Activated CD4-positive, alpha-beta memory T cell treated with anti-CD3 and anti-CD28 coated beads, Interleukin-2, amount 10 ng/mL, durations not matched to agents 7 days and 5 days (primary cell): ENCODE data around the gene SFTA2. TPM values are rescaled to one million over a fixed set of nuclear protein-coding genes. Genes with fewer than 3 reads are reported as not detected.
"Not testable (repeated sequence)": the region's sequence is repeated elsewhere in the genome, so short reads cannot be mapped to it uniquely, and the experiment has no call there.

Experiments
- CTCF ChIA-PET: fragments of 350-600 bp; sonication (Branson Sonifier 250); formaldehyde crosslinking; loops from one replicate; lab custom pipeline; 2021; ENCODE audit warnings: antibody characterized with exemption, inconsistent platforms; lab: Charles Lee
- POLR2A ChIA-PET: fragments of 350-600 bp; sonication (Branson Sonifier 250); formaldehyde crosslinking; loops from one replicate; lab custom pipeline; 2021; ENCODE audit warnings: antibody characterized with exemption; lab: Charles Lee
- DNase-seq: peaks from one replicate; pipeline ENCODE4 v3.0.0-alpha.2; 2020
- H3K27ac Mint-ChIP-seq: one replicate; pipeline ENCODE4 v1.8.0; 2021; ENCODE audit warnings: mild to moderate bottlenecking, mixed read lengths
- H3K27me3 Mint-ChIP-seq: one replicate; pipeline ENCODE4 v1.8.0; 2021; ENCODE audit warnings: mixed read lengths
- H3K36me3 Mint-ChIP-seq: one replicate; pipeline ENCODE4 v1.8.0; 2021; ENCODE audit warnings: low read depth, mixed read lengths
- H3K4me1 Mint-ChIP-seq: one replicate; pipeline ENCODE4 v1.8.0; 2021; ENCODE audit warnings: mixed read lengths
- H3K4me3 Mint-ChIP-seq: one replicate; pipeline ENCODE4 v1.8.0; 2021; ENCODE audit warnings: mild to moderate bottlenecking, mixed read lengths
- H3K9me3 Mint-ChIP-seq: one replicate; pipeline ENCODE4 v1.8.0; 2021; ENCODE audit warnings: mixed read lengths
- total RNA-seq, 2 experiments: library from RNA; stranded (reverse); gene quantifications; one replicate each; pipeline ENCODE4 v1.2.3, GENCODE V29; 2021

The SFTA2 gene
- total RNA-seq, 2 experiments from 2014 or later, result not detected

- DNase-seq, result no peak
- H3K4me3 Mint-ChIP-seq, result no peak overlapping the region
- ChIA-PET CTCF (no interaction called here), POLR2A (no interaction called here)
- H3K9me3 Mint-ChIP-seq, result no peaks in the 10 kb centered on the region
- no peaks in the 10 kb centered on the region for H3K4me1 Mint-ChIP-seq
- no peak overlapping the region for H3K27ac Mint-ChIP-seq
- H3K27me3 Mint-ChIP-seq, result peaks cover 28% of the 10 kb centered on the region
- H3K36me3 Mint-ChIP-seq, result no peaks in the 10 kb centered on the region
These were observed 5.3 kb upstream of the SFTA2 start for GRCh38 chr6:30937265-30937664.

GRCh38 chr6:30935018-30935417, 3.0 kb upstream of the SFTA2 start:
- POLR2A ChIA-PET, result no interaction called here
- no peaks in the 10 kb centered on the region for H3K4me1 Mint-ChIP-seq

GRCh38 chr6:30932665-30933365, 845 bp upstream of the SFTA2 start:
- ChIA-PET POLR2A (no interaction called here), CTCF (no interaction called here)
- DNase-seq, result no peak
- H3K27me3 Mint-ChIP-seq, result peaks cover 9% of the 10 kb centered on the region
- H3K4me1 Mint-ChIP-seq, result no peaks in the 10 kb centered on the region
- peaks cover 3% of the 10 kb centered on the region for H3K9me3 Mint-ChIP-seq
- H3K36me3 Mint-ChIP-seq, result peaks cover 12% of the 10 kb centered on the region
- no peak overlapping the region for H3K4me3 Mint-ChIP-seq
- H3K27ac Mint-ChIP-seq, result no peak overlapping the region

More at GRCh38 chr6:30935018-30935417, 3.0 kb upstream of the SFTA2 start:
- Mint-ChIP-seq H3K36me3 (no peaks in the 10 kb centered on the region), H3K9me3 (no peaks in the 10 kb centered on the region), H3K4me3 (no peak overlapping the region), H3K27me3 (peaks cover 12% of the 10 kb centered on the region), H3K27ac (no peak overlapping the region)
- CTCF ChIA-PET, result no interaction called here
- DNase-seq, result no peak

- Mint-ChIP-seq H3K4me3 (no peak overlapping the region), H3K36me3 (peaks cover 20% of the 10 kb centered on the region), H3K27ac (no peak overlapping the region), H3K9me3 (peaks cover 3% of the 10 kb centered on the region), H3K27me3 (peaks cover 4% of the 10 kb centered on the region), H3K4me1 (no peaks in the 10 kb centered on the region)
- POLR2A ChIA-PET, result no interaction called here
- CTCF ChIA-PET, result no interaction called here
- DNase-seq, result no peak
These were observed 698 bp downstream of the SFTA2 start for GRCh38 chr6:30931272-30931671.

- POLR2A ChIA-PET, result no interaction called here
- H3K4me1 Mint-ChIP-seq, result no peaks in the 10 kb centered on the region
- peaks cover 20% of the 10 kb centered on the region for H3K36me3 Mint-ChIP-seq
- no peak overlapping the region for H3K4me3 Mint-ChIP-seq
- no peak overlapping the region for H3K27ac Mint-ChIP-seq
- DNase-seq, result no peak
- peaks cover 3% of the 10 kb centered on the region for H3K9me3 Mint-ChIP-seq
- CTCF ChIA-PET, result interaction anchor here (1.2 kb wide), 1 partner anchor 157 kb away, joined by 4 read pairs; no protein-coding TSS in a partner anchor
- H3K27me3 Mint-ChIP-seq, result peaks cover 3% of the 10 kb centered on the region
These were observed 1.5 kb downstream of the SFTA2 start for GRCh38 chr6:30930506-30930905.

GRCh38 chr6:30928677-30929076, 3.3 kb downstream of the SFTA2 start:
- no peak for DNase-seq
- no peak overlapping the region for H3K27ac Mint-ChIP-seq
- H3K9me3 Mint-ChIP-seq, result peaks cover 3% of the 10 kb centered on the region
- ChIA-PET CTCF (interaction anchor here (0.8 kb wide), 1 partner anchor 21 kb away, joined by 3 read pairs; no protein-coding TSS in a partner anchor), POLR2A (no interaction called here)
- H3K27me3 Mint-ChIP-seq, result no peaks in the 10 kb centered on the region
- peaks cover 26% of the 10 kb centered on the region for H3K36me3 Mint-ChIP-seq
- H3K4me1 Mint-ChIP-seq, result no peaks in the 10 kb centered on the region
- H3K4me3 Mint-ChIP-seq, result no peak overlapping the region

GRCh38 chr6:30927080-30927479, 4.9 kb downstream of the SFTA2 start:
- H3K27me3 Mint-ChIP-seq, H3K4me1 Mint-ChIP-seq, H3K9me3 Mint-ChIP-seq, DNase-seq, H3K27ac Mint-ChIP-seq, H3K4me3 Mint-ChIP-seq: not testable (repeated sequence)
- ChIA-PET POLR2A (interaction anchor here (0.7 kb wide), 1 partner anchor 13 kb away, joined by 3 read pairs; the partner anchor contains the start of gene VARS2), CTCF (interaction anchor here (1.4 kb wide), 1 partner anchor 12 kb away, joined by 3 read pairs; no protein-coding TSS in a partner anchor)
- H3K36me3 Mint-ChIP-seq, result peaks cover 31% of the 10 kb centered on the region

- H3K27me3 Mint-ChIP-seq, result no peaks in the 10 kb centered on the region
- H3K4me3 Mint-ChIP-seq, result no peak overlapping the region
- H3K9me3 Mint-ChIP-seq, result peaks cover 3% of the 10 kb centered on the region
- no peak overlapping the region for H3K27ac Mint-ChIP-seq
- POLR2A ChIA-PET, result interaction anchor here (0.5 to 0.7 kb wide), 2 partner anchors 13 to 37 kb away, joined by 3 to 4 read pairs; partner anchors contain the start of gene VARS2
- H3K36me3 Mint-ChIP-seq, result peaks cover 32% of the 10 kb centered on the region
- CTCF ChIA-PET, result interaction anchor here (1.4 kb wide), 1 partner anchor 11 kb away, joined by 3 read pairs; no protein-coding TSS in a partner anchor
- H3K4me1 Mint-ChIP-seq, result no peaks in the 10 kb centered on the region
- DNase-seq, result no peak
These were observed 5.3 kb downstream of the SFTA2 start for GRCh38 chr6:30926644-30927043.

- POLR2A ChIA-PET, H3K27ac Mint-ChIP-seq, DNase-seq, H3K9me3 Mint-ChIP-seq, H3K4me1 Mint-ChIP-seq, H3K4me3 Mint-ChIP-seq, H3K27me3 Mint-ChIP-seq: not testable (repeated sequence)
- CTCF ChIA-PET, result interaction anchor here (1.8 kb wide), 1 partner anchor 8 kb away, joined by 5 read pairs; no protein-coding TSS in a partner anchor
- H3K36me3 Mint-ChIP-seq, result peaks cover 44% of the 10 kb centered on the region
These were observed 7.8 kb downstream of the SFTA2 start for GRCh38 chr6:30924040-30924627.

- Mint-ChIP-seq H3K36me3 (peaks cover 32% of the 10 kb centered on the region), H3K27ac (no peak overlapping the region), H3K27me3 (no peaks in the 10 kb centered on the region), H3K9me3 (no peaks in the 10 kb centered on the region), H3K4me3 (no peak overlapping the region), H3K4me1 (no peaks in the 10 kb centered on the region)
- ChIA-PET POLR2A (no interaction called here), CTCF (no interaction called here)
- DNase-seq, result no peak
These were observed 9.5 kb downstream of the SFTA2 start for GRCh38 chr6:30922447-30922852.

GRCh38 chr6:30918670-30919069, 13.3 kb downstream of the SFTA2 start:
- no peaks in the 10 kb centered on the region for H3K9me3 Mint-ChIP-seq
- H3K27me3 Mint-ChIP-seq, result no peaks in the 10 kb centered on the region
- peaks cover 25% of the 10 kb centered on the region for H3K36me3 Mint-ChIP-seq
- peaks cover 16% of the 10 kb centered on the region for H3K4me1 Mint-ChIP-seq
- ChIA-PET POLR2A (interaction anchor here (0.7 to 1.7 kb wide), 2 partner anchors 11 to 161 kb away, joined by 3 to 7 read pairs; partner anchors contain the start of gene GTF2H4), CTCF (interaction anchor here (1.1 to 2.0 kb wide), 2 partner anchors 161 to 169 kb away, joined by 4 to 10 read pairs; no protein-coding TSS in a partner anchor)
- H3K27ac Mint-ChIP-seq, result peak overlapping the region; percentile 18
- no peak overlapping the region for H3K4me3 Mint-ChIP-seq
- no peak for DNase-seq

- H3K27ac Mint-ChIP-seq, result no peak overlapping the region
- no peak overlapping the region for H3K4me3 Mint-ChIP-seq
- no peaks in the 10 kb centered on the region for H3K9me3 Mint-ChIP-seq
- no peaks in the 10 kb centered on the region for H3K27me3 Mint-ChIP-seq
- POLR2A ChIA-PET, result interaction anchor here (0.6 kb wide), 2 partner anchors 25 to 318 kb away, joined by 3 read pairs; no protein-coding TSS in a partner anchor
- DNase-seq, result no peak
- CTCF ChIA-PET, result interaction anchor here (2.0 to 4.5 kb wide), 2 partner anchors 161 to 170 kb away, joined by 10 to 70 read pairs; no protein-coding TSS in a partner anchor
- peaks cover 24% of the 10 kb centered on the region for H3K4me1 Mint-ChIP-seq
- peaks cover 28% of the 10 kb centered on the region for H3K36me3 Mint-ChIP-seq
These were observed 14.5 kb downstream of the SFTA2 start for GRCh38 chr6:30917487-30917886.

GRCh38 chr6:30917041-30917440, 14.9 kb downstream of the SFTA2 start:
- Mint-ChIP-seq H3K4me3 (no peak overlapping the region), H3K36me3 (peaks cover 28% of the 10 kb centered on the region), H3K9me3 (no peaks in the 10 kb centered on the region)

More at GRCh38 chr6:30917041-30917440, 14.9 kb downstream of the SFTA2 start:
- Mint-ChIP-seq H3K27me3 (no peaks in the 10 kb centered on the region), H3K27ac (no peak overlapping the region), H3K4me1 (peaks cover 26% of the 10 kb centered on the region)
- ChIA-PET CTCF (interaction anchor here (2.0 to 4.5 kb wide), 2 partner anchors 162 to 170 kb away, joined by 10 to 70 read pairs; no protein-coding TSS in a partner anchor), POLR2A (interaction anchor here (0.6 kb wide), 2 partner anchors 26 to 318 kb away, joined by 3 read pairs; no protein-coding TSS in a partner anchor)
- no peak for DNase-seq
